Tibial nerve (tissue), 4 donors: Measurements from ENCODE around the gene STPG3. TPM values are rescaled to one million over a fixed set of nuclear protein-coding genes. Genes with fewer than 3 reads are reported as not detected.
A peak's percentile ranks its signal among the peaks of the same experiment; 100 is the strongest.

ENCODE experiments used
- DNase-seq, 2 donors: peaks; one replicate each; pipeline ENCODE4 v3.0.0-alpha.2; 2019; ENCODE audit warnings: low spot score in 2 of 2
- H3K27ac ChIP-seq, 4 donors: fragments of 200-600 bp; sonication (generic) in 3 of 4; one replicate each; pipeline ENCODE4 v1.5.1; 2017 to 2019; ENCODE audit warnings: mild to moderate bottlenecking in 1 of 4
- H3K27me3 ChIP-seq, 2 donors: fragments of 200-600 bp; sonication (generic) in 1 of 2; one replicate each; pipeline versions ENCODE4 v1.5.1 to v1.6.0; 2017 to 2019
- H3K36me3 ChIP-seq, 3 donors: fragments of 200-600 bp; sonication (generic); one replicate each; pipeline ENCODE4 v1.5.1; 2018 to 2019
- H3K4me1 ChIP-seq, 4 donors: fragments of 200-600 bp; sonication (generic) in 3 of 4; one replicate each; pipeline ENCODE4 v1.5.1; 2017 to 2019
- H3K4me3 ChIP-seq, 4 donors: fragments of 200-600 bp; sonication (generic) in 3 of 4; one replicate each; pipeline ENCODE4 v1.5.1; 2017 to 2019; ENCODE audit warnings: mild to moderate bottlenecking in 1 of 4, moderate library complexity in 1 of 4
- H3K9me3 ChIP-seq, 4 donors: fragments of 200-600 bp; sonication (generic) in 3 of 4; one replicate each; pipeline ENCODE4 v1.5.1; 2017 to 2019
- CTCF ChIP-seq, 5 experiments: fragments of 200-600 bp in 3 of 5; fragments of 450-650 bp in 2 of 5; sonication (generic) in 3 of 5; IDR thresholded peaks; one replicate each; pipeline ENCODE4 v1.5.1; 2016 to 2019; ENCODE audit warnings: antibody characterized with exemption in 5 of 5, mild to moderate bottlenecking in 3 of 5, moderate library complexity in 2 of 5
- EP300 ChIP-seq, 2 donors: sonication (generic); formaldehyde crosslinking; IDR thresholded peaks; one replicate each; pipeline ENCODE4 v1.6.1; 2017; ENCODE audit warnings: antibody characterized with exemption in 2 of 2, mild to moderate bottlenecking in 1 of 2
- POLR2A ChIP-seq, 2 donors: fragments of 450-650 bp; IDR thresholded peaks; one replicate each; pipeline ENCODE4 v1.6.1; 2017; ENCODE audit warnings: antibody characterized with exemption in 2 of 2, mild to moderate bottlenecking in 2 of 2, moderate library complexity in 2 of 2
- WGBS, 2 donors: methylation state at CpG; one replicate each; pipeline ENCODE4 v1.1.5; 2018; 5-methylcytosine and 5-hydroxymethylcytosine counted together
- total RNA-seq, 4 donors: library from RNA; depleted of rRNA; stranded (reverse); fragments of >200 nt; gene quantifications; one replicate each; pipeline ENCODE4 v1.1.0, GENCODE V29; 2016

Gene STPG3
- total RNA-seq, 4 donors from 2014 or later = not detected

- peak overlapping the region in 1 of 4 donors; percentile 80 for H3K27ac ChIP-seq
- H3K9me3 ChIP-seq = no peaks in the 10 kb centered on the region
- H3K36me3 ChIP-seq = peaks cover 0 to 43% (median 0%) of the 10 kb centered on the region in 3 donors
- WGBS, 2 donors = 91 to 98% methylated on average over 20 to 21 of the region's 22 CpGs
- H3K4me1 ChIP-seq = peaks cover 0 to 37% (median 13%) of the 10 kb centered on the region in 4 donors
- H3K27me3 ChIP-seq = no peaks in the 10 kb centered on the region
- TF ChIP-seq POLR2A (IDR thresholded peaks at IDR 0.05) (no peak), CTCF (IDR thresholded peaks at IDR 0.05) (no peak), EP300 (IDR thresholded peaks at IDR 0.05) (no peak)
- no peak overlapping the region for H3K4me3 ChIP-seq
- DNase-seq = no peak
Measured at GRCh38 chr9:137215196-137215986, 35.7 kb upstream of the STPG3 start.

GRCh38 chr9:137216188-137216965 lies 34.7 kb upstream of the STPG3 start:
- Histone ChIP-seq H3K36me3 (peaks cover 0 to 37% (median 0%) of the 10 kb centered on the region in 3 donors), H3K9me3 (no peaks in the 10 kb centered on the region), H3K4me1 (peaks cover 0 to 47% (median 17%) of the 10 kb centered on the region in 4 donors), H3K27me3 (no peaks in the 10 kb centered on the region), H3K27ac (peak overlapping the region in 3 of 4 donors; percentile 54 to 80 (median 76)), H3K4me3 (no peak overlapping the region)
- WGBS, 2 donors = 81 to 85% methylated on average over 16 to 19 of the region's 30 CpGs
- no peak for TF ChIP-seq POLR2A (IDR thresholded peaks at IDR 0.05)
- no peak for TF ChIP-seq CTCF (IDR thresholded peaks at IDR 0.05)
- TF ChIP-seq EP300 (IDR thresholded peaks at IDR 0.05) = no peak
- DNase-seq = no peak

GRCh38 chr9:137217276-137218211 lies 33.5 kb upstream of the STPG3 start:
- Histone ChIP-seq H3K9me3 (no peaks in the 10 kb centered on the region), H3K4me1 (peaks cover 0 to 55% (median 23%) of the 10 kb centered on the region in 4 donors), H3K27me3 (no peaks in the 10 kb centered on the region), H3K27ac (peak overlapping the region in 3 of 4 donors; percentile 76 to 83 (median 80)), H3K4me3 (peak overlapping the region in 2 of 4 donors; percentile 31 to 40), H3K36me3 (peaks cover 0 to 37% (median 0%) of the 10 kb centered on the region in 3 donors)
- WGBS, 2 donors = 52 to 65% methylated on average over 14 to 29 of the region's 36 CpGs
- TF ChIP-seq POLR2A (IDR thresholded peaks at IDR 0.05) (peak in 1 of 2 donors; percentile 29), CTCF (IDR thresholded peaks at IDR 0.05) (peak in 1 of 5 experiments; percentile 20), EP300 (IDR thresholded peaks at IDR 0.05) (peak in 1 of 2 donors; percentile 53)
- DNase-seq = peak; percentile 43 to 48

- WGBS, 2 donors = 81 to 82% methylated on average over 8 to 29 of the region's 30 CpGs
- H3K27ac ChIP-seq = peak overlapping the region in 3 of 4 donors; percentile 76 to 83 (median 80)
- peaks cover 0 to 61% (median 28%) of the 10 kb centered on the region in 4 donors for H3K4me1 ChIP-seq
- H3K27me3 ChIP-seq = no peaks in the 10 kb centered on the region
- TF ChIP-seq POLR2A (IDR thresholded peaks at IDR 0.05) (no peak), EP300 (IDR thresholded peaks at IDR 0.05) (no peak), CTCF (IDR thresholded peaks at IDR 0.05) (no peak)
- H3K4me3 ChIP-seq = peak overlapping the region in 2 of 4 donors; percentile 31 to 40
- DNase-seq = no peak
- H3K36me3 ChIP-seq = peaks cover 0 to 37% (median 0%) of the 10 kb centered on the region in 3 donors
- no peaks in the 10 kb centered on the region for H3K9me3 ChIP-seq
Measured at GRCh38 chr9:137218212-137218753, 32.8 kb upstream of the STPG3 start.
